Measurements from ENCODE around the gene BPI.
"Not testable (repeated sequence)": the region's sequence is repeated elsewhere in the genome, so short reads cannot be mapped to it uniquely, and the experiment has no call there.

DNA sequence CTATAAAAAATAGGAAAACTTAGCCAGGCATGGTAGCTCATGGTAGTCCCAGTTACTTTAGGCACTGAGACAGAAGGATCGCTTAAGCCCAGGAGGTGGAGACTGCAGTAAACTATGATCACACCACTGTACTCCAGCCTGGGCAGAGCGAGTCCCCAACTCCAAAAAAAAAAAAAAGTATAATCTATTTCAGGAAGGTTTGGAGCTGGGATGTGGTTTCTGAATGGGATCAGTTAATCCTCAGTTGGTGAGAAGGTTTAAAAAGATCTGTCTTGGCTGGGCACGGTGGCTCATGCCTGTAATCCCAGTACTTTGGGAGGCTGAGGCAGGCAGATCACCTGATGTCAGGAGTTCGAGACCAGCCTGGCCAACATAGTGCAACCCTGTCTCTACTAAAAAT lies 49.3 kb upstream of the BPI start:
- TF ChIP-seq, protein P1, sequence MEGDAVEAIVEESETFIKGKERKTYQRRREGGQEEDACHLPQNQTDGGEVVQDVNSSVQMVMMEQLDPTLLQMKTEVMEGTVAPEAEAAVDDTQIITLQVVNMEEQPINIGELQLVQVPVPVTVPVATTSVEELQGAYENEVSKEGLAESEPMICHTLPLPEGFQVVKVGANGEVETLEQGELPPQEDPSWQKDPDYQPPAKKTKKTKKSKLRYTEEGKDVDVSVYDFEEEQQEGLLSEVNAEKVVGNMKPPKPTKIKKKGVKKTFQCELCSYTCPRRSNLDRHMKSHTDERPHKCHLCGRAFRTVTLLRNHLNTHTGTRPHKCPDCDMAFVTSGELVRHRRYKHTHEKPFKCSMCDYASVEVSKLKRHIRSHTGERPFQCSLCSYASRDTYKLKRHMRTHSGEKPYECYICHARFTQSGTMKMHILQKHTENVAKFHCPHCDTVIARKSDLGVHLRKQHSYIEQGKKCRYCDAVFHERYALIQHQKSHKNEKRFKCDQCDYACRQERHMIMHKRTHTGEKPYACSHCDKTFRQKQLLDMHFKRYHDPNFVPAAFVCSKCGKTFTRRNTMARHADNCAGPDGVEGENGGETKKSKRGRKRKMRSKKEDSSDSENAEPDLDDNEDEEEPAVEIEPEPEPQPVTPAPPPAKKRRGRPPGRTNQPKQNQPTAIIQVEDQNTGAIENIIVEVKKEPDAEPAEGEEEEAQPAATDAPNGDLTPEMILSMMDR (IDR thresholded peaks at IDR 0.05) = not testable (repeated sequence)
- TF ChIP-seq POLR2A (IDR thresholded peaks at IDR 0.05) = not testable (repeated sequence)

Measured in heart left ventricle (tissue), 13 donors.